Caco-2 (cell line): ENCODE data around the gene APOBEC3B. TPM values are rescaled to one million over a fixed set of nuclear protein-coding genes. Genes with fewer than 3 reads are reported as not detected.
A peak's percentile ranks its signal among the peaks of the same experiment; 100 is the strongest.
"Not testable (repeated sequence)": the region's sequence is repeated elsewhere in the genome, so short reads cannot be mapped to it uniquely, and the experiment has no call there.

Experiments used
- BruUV-seq: library from RNA; stranded (reverse); fragments of 400-500 nt; replicated peaks from 2 replicates; lab custom pipeline; 2021; lab: Mats Ljungman, UMichigan
- CTCF ChIA-PET: fragments of 300-600 bp; sonication (Branson Sonifier 250); formaldehyde crosslinking; loops from one replicate; lab custom pipeline; 2022; ENCODE audit warnings: antibody characterized with exemption; lab: Charles Lee
- POLR2A ChIA-PET: fragments of 300-600 bp; sonication (Branson Sonifier 250); formaldehyde crosslinking; loops from one replicate; lab custom pipeline; 2022; ENCODE audit warnings: antibody characterized with exemption; lab: Charles Lee
- DNase-seq, 2 experiments: peaks; one replicate each; pipeline versions ENCODE4 v3.0.0 to v3.0.0-alpha.2; 2020 to 2022
- H3K27me3 ChIP-seq: replicated peaks from 2 replicates; pipeline ENCODE4 v1.6.0; 2011; ENCODE audit warnings: low read length; ENCODE audit not compliant: control insufficient read depth, insufficient read depth
- H3K36me3 ChIP-seq: 2 replicates; pipeline ENCODE4 v1.5.1; 2011; ENCODE audit warnings: low read length; ENCODE audit not compliant: control insufficient read depth, insufficient read depth
- H3K4me1 ChIP-seq: fragments of 250-450 bp; sonication (Bioruptor Pico); 2 replicates; pipeline ENCODE4 v1.5.1; 2020; ENCODE audit warnings: mild to moderate bottlenecking
- H3K4me3 ChIP-seq: 2 replicates; pipeline ENCODE4 v1.5.1; 2011; ENCODE audit warnings: low read depth, mild to moderate bottlenecking, control low read depth, low read length
- H3K9me3 ChIP-seq: fragments of 250-450 bp; sonication (Bioruptor Pico); 2 replicates; pipeline ENCODE4 v1.5.1; 2020; ENCODE audit warnings: mild to moderate bottlenecking, moderate library complexity
- H3K27ac Mint-ChIP-seq: one replicate; pipeline ENCODE4 v1.8.0; 2022; ENCODE audit warnings: mixed read lengths; ENCODE audit not compliant: unreplicated experiment
- H3K27me3 Mint-ChIP-seq: one replicate; pipeline ENCODE4 v1.8.0; 2022; ENCODE audit warnings: mixed read lengths; ENCODE audit not compliant: insufficient read depth, unreplicated experiment
- H3K36me3 Mint-ChIP-seq: one replicate; pipeline ENCODE4 v1.8.0; 2022; ENCODE audit warnings: mild to moderate bottlenecking, mixed read lengths; ENCODE audit not compliant: insufficient read depth, unreplicated experiment
- H3K4me1 Mint-ChIP-seq: one replicate; pipeline ENCODE4 v1.8.0; 2022; ENCODE audit warnings: low read depth, mixed read lengths; ENCODE audit not compliant: unreplicated experiment
- H3K4me3 Mint-ChIP-seq: one replicate; pipeline ENCODE4 v1.8.0; 2022; ENCODE audit warnings: mild to moderate bottlenecking, moderate library complexity, mixed read lengths; ENCODE audit not compliant: unreplicated experiment
- H3K9me3 Mint-ChIP-seq: one replicate; pipeline ENCODE4 v1.8.0; 2022; ENCODE audit warnings: mixed read lengths; ENCODE audit not compliant: unreplicated experiment
- intact Hi-C: fragments of 100-400 bp; cut with micrococcal nuclease; formaldehyde crosslinking; loops from one replicate; pipeline ENCODE4 v1.10.0; 2022; ENCODE audit not compliant: unreplicated experiment
- total RNA-seq: library from RNA; stranded (reverse); gene quantifications from 2 replicates; pipeline ENCODE4 v1.2.3, GENCODE V29; 2022
- TF ChIP-seq, protein P1 (sequence below), 2 experiments: fragments of 200-600 bp in 1 of 2; IDR thresholded peaks; 1 replicate in 1 of 2; 2 replicates in 1 of 2; pipeline versions ENCODE4 v1.5.1 to v1.8.0; 2011 to 2022; ENCODE audit warnings: antibody characterized with exemption in 1 of 2, control low read depth in 1 of 2, inconsistent platforms in 1 of 2, low read depth in 1 of 2, low read length in 1 of 2, mild to moderate bottlenecking in 1 of 2, moderate library complexity in 1 of 2; ENCODE audit not compliant: insufficient read depth in 1 of 2, severe bottlenecking in 1 of 2, unreplicated experiment in 1 of 2

APOBEC3B gene
- total RNA-seq, 1 experiment from 2014 or later, result 55.8 TPM

DNA sequence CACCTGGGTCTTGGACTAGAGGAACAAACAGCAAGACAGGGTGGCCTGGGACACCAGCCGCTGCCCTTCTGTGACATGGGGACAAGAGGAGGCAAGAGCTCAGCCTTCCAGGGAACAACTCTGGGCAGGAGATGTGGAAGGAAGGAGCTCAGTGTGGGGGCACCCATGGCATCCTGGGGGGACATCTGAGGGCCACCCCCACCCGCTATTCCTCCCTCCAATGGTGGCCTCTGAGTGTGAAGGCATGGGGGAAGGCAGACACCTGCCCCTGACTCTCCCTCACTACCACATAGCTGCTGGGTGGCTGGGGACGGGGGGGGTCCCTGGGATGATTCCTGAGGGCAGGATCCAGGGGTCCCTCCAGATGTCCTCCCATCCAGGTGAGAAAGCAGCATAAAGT, 4.5 kb downstream of the APOBEC3B start:
- Mint-ChIP-seq H3K4me1 (peaks cover 19% of the 10 kb centered on the region), H3K9me3 (no peaks in the 10 kb centered on the region), H3K4me3 (no peak overlapping the region), H3K36me3 (peaks cover 31% of the 10 kb centered on the region), H3K27me3 (no peaks in the 10 kb centered on the region), H3K27ac (no peak overlapping the region)
- no peak for DNase-seq
- POLR2A ChIA-PET, result no interaction called here
- TF ChIP-seq, protein P1, sequence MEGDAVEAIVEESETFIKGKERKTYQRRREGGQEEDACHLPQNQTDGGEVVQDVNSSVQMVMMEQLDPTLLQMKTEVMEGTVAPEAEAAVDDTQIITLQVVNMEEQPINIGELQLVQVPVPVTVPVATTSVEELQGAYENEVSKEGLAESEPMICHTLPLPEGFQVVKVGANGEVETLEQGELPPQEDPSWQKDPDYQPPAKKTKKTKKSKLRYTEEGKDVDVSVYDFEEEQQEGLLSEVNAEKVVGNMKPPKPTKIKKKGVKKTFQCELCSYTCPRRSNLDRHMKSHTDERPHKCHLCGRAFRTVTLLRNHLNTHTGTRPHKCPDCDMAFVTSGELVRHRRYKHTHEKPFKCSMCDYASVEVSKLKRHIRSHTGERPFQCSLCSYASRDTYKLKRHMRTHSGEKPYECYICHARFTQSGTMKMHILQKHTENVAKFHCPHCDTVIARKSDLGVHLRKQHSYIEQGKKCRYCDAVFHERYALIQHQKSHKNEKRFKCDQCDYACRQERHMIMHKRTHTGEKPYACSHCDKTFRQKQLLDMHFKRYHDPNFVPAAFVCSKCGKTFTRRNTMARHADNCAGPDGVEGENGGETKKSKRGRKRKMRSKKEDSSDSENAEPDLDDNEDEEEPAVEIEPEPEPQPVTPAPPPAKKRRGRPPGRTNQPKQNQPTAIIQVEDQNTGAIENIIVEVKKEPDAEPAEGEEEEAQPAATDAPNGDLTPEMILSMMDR (IDR thresholded peaks at IDR 0.05; ENCODE audit: insufficient read depth in 1 of 2, low read depth in 1 of 2, low read length in 1 of 2, severe bottlenecking in 1 of 2, unreplicated experiment in 1 of 2), result no peak
- H3K4me3 ChIP-seq, result no peak overlapping the region
- BruUV-seq, result no TSS peak
- peaks cover 9% of the 10 kb centered on the region; the same call in 1 of the 2 replicates for H3K9me3 ChIP-seq
- CTCF ChIA-PET, result no interaction called here
- H3K27me3 ChIP-seq, result no peaks in the 10 kb centered on the region
- H3K4me1 ChIP-seq, result peaks cover 17% of the 10 kb centered on the region
- H3K36me3 ChIP-seq, result no peaks in the 10 kb centered on the region
- intact Hi-C loops, result no loop called here

DNA sequence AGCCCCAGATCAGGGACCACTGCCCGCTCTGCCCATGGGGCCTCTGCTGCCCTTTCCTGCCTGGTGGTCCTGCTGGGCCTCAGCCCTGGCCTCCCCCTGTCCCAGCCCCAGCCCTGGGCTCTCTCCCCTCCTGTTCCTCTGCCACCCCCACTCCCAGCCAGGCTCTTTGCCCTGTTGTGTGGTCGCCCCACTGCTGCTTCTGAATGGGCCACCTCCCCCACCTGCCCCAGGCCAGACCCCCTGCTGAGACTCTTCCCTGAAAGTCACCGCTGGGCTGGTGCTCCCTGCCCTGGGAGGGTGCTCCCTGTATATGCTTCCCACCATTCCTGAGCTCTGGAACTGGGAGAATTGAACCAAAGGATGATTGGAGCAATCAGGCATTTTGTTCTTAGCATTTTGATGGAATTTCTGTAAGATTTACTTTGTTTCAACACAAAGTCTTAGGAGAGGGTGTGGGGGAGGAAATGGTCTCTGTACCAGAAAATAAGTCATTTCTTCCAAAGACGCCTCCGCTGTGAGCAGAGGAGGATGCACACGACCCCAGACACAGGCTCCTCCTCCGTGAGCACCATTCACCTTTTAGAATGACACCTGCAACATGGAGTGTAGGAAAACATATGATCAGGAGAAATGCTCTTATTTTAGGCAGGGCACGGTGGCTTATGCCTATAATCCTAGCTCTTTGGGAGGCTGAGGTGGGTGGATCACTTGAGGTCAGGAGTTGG, 5.2 kb downstream of the APOBEC3B start:
- Mint-ChIP-seq H3K27ac (no peak overlapping the region), H3K4me3 (no peak overlapping the region), H3K27me3 (no peaks in the 10 kb centered on the region), H3K4me1 (peaks cover 13% of the 10 kb centered on the region), H3K36me3 (peaks cover 24% of the 10 kb centered on the region), H3K9me3 (no peaks in the 10 kb centered on the region)
- no TSS peak for BruUV-seq
- Histone ChIP-seq H3K4me3 (no peak overlapping the region), H3K4me1 (peaks cover 15% of the 10 kb centered on the region), H3K9me3 (peaks cover 9% of the 10 kb centered on the region; the same call in 1 of the 2 replicates), H3K27me3 (no peaks in the 10 kb centered on the region), H3K36me3 (no peaks in the 10 kb centered on the region)
- DNase-seq, result no peak
- ChIA-PET POLR2A (no interaction called here), CTCF (no interaction called here)
- intact Hi-C loops, result no loop called here
- TF ChIP-seq, protein P1 (IDR thresholded peaks at IDR 0.05; ENCODE audit: insufficient read depth in 1 of 2, low read depth in 1 of 2, low read length in 1 of 2, severe bottlenecking in 1 of 2, unreplicated experiment in 1 of 2), result no peak

DNA sequence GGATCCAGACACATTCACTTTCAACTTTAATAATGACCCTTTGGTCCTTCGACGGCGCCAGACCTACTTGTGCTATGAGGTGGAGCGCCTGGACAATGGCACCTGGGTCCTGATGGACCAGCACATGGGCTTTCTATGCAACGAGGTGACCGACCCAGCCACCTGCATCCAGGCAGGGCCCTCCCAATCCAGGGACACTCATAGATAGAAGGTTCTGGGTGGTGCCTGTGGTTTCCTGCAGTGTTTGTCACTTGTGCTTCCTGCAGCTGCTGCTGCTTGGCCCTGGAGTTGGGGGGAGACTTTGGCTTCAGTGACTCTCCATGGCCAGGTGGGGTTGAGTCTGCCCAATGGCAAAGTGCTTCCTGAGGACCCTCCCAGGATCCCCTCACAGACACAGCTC, 7.3 kb downstream of the APOBEC3B start:
- H3K9me3 Mint-ChIP-seq, result no peaks in the 10 kb centered on the region
- BruUV-seq, result no TSS peak

DNA sequence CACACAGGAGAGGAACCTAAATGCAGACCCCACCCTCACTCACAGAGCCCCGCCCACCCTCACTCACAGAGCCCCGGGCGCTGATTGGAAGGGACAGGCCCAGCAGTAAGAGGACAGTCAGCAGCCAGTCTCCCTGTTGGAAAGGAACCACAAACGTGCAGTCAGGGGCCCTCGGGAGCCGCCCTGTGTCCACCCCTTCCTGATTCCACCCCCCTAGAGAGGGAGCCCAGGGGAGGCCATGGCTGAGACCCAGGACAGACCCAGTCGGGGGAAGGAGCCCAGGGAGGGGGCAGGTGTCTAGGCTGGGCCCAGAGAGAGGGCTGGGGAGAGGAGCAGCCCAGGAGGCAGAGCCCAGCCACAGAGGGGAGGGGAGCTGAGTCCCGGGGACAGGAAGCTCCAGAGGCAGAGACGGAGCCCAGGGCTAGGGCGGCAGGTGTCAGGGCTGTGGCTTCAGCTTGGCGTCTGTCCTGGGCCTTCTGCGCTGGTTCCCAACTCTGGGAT, 10.8 kb downstream of the APOBEC3B start:
- H3K9me3 Mint-ChIP-seq, H3K9me3 ChIP-seq, intact Hi-C loops, CTCF ChIA-PET, H3K27me3 ChIP-seq, H3K27me3 Mint-ChIP-seq, H3K36me3 Mint-ChIP-seq, DNase-seq, H3K4me1 ChIP-seq, H3K36me3 ChIP-seq, POLR2A ChIA-PET, H3K4me3 Mint-ChIP-seq, H3K4me3 ChIP-seq, BruUV-seq, H3K4me1 Mint-ChIP-seq: not testable (repeated sequence)
- peak overlapping the region; percentile 7 for H3K27ac Mint-ChIP-seq

More for the DNA sequence above, 7.3 kb downstream of the APOBEC3B start:
- H3K4me3 Mint-ChIP-seq, result no peak overlapping the region
- Histone ChIP-seq H3K4me3 (no peak overlapping the region), H3K4me1 (peaks cover 9% of the 10 kb centered on the region), H3K9me3 (peaks cover 1% of the 10 kb centered on the region; the same call in 1 of the 2 replicates), H3K36me3 (no peaks in the 10 kb centered on the region), H3K27me3 (no peaks in the 10 kb centered on the region)
- CTCF ChIA-PET, result interaction anchor here (0.7 kb wide), 1 partner anchor 11 kb away, joined by 3 read pairs; no protein-coding TSS in a partner anchor
- H3K4me1 Mint-ChIP-seq, result peaks cover 6% of the 10 kb centered on the region
- intact Hi-C loops, result no loop called here
- no peaks in the 10 kb centered on the region for H3K27me3 Mint-ChIP-seq
- H3K36me3 Mint-ChIP-seq, result peaks cover 10% of the 10 kb centered on the region
- POLR2A ChIA-PET, result no interaction called here
- no peak overlapping the region for H3K27ac Mint-ChIP-seq
- TF ChIP-seq, protein P1 (IDR thresholded peaks at IDR 0.05; ENCODE audit: insufficient read depth in 1 of 2, low read depth in 1 of 2, low read length in 1 of 2, severe bottlenecking in 1 of 2, unreplicated experiment in 1 of 2), result no peak
- DNase-seq, result no peak
